ENCODE results near the gene AGFG2. TPM values are rescaled to one million over a fixed set of nuclear protein-coding genes. Genes with fewer than 3 reads are reported as not detected.

AGFG2 gene
- total and polyA plus RNA-seq, 2 of the 13 experiments (the other 11 are each of a cell fraction or from before 2014, with no cell fraction given), result 125 to 132 TPM

GRCh38 chr7:100493476-100494264 is 45.3 kb upstream of the AGFG2 start (continued):
- TF ChIP-seq, protein P1, sequence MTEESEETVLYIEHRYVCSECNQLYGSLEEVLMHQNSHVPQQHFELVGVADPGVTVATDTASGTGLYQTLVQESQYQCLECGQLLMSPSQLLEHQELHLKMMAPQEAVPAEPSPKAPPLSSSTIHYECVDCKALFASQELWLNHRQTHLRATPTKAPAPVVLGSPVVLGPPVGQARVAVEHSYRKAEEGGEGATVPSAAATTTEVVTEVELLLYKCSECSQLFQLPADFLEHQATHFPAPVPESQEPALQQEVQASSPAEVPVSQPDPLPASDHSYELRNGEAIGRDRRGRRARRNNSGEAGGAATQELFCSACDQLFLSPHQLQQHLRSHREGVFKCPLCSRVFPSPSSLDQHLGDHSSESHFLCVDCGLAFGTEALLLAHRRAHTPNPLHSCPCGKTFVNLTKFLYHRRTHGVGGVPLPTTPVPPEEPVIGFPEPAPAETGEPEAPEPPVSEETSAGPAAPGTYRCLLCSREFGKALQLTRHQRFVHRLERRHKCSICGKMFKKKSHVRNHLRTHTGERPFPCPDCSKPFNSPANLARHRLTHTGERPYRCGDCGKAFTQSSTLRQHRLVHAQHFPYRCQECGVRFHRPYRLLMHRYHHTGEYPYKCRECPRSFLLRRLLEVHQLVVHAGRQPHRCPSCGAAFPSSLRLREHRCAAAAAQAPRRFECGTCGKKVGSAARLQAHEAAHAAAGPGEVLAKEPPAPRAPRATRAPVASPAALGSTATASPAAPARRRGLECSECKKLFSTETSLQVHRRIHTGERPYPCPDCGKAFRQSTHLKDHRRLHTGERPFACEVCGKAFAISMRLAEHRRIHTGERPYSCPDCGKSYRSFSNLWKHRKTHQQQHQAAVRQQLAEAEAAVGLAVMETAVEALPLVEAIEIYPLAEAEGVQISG (CRISPR knock-in tag; IDR thresholded peaks at IDR 0.05), result peak; percentile 33; the same call in 1 of the 2 replicates
- TF ChIP-seq PRMT3 (CRISPR knock-in tag; IDR thresholded peaks at IDR 0.05; ENCODE audit: borderline replicate concordance, low read depth), result no peak
- TF ChIP-seq FOXA3 (CRISPR knock-in tag; IDR thresholded peaks at IDR 0.05), result no peak
- TF ChIP-seq HOXA3 (CRISPR knock-in tag; IDR thresholded peaks at IDR 0.05), result no peak; the same call in 1 of the 2 replicates
- TF ChIP-seq PHF8 (CRISPR knock-in tag; IDR thresholded peaks at IDR 0.05), result peak; percentile 68
- no peak for TF ChIP-seq NPAS2 (CRISPR knock-in tag; IDR thresholded peaks at IDR 0.05; ENCODE audit: borderline replicate concordance)
- TF ChIP-seq ZNF557 (CRISPR knock-in tag; IDR thresholded peaks at IDR 0.05), result no peak
- TF ChIP-seq NBN (conservative IDR thresholded peaks at IDR 0.05), result no peak
- TF ChIP-seq PAWR (CRISPR knock-in tag; IDR thresholded peaks at IDR 0.05; ENCODE audit: borderline replicate concordance), result no peak
- TF ChIP-seq SAP130 (CRISPR knock-in tag; IDR thresholded peaks at IDR 0.05; ENCODE audit: low read depth), result peak; percentile 52
- no peak for TF ChIP-seq ZNF766 (CRISPR knock-in tag; IDR thresholded peaks at IDR 0.05; ENCODE audit: borderline replicate concordance)
- TF ChIP-seq ZNF276 (CRISPR knock-in tag; IDR thresholded peaks at IDR 0.05; ENCODE audit: low read depth), result no peak
- TF ChIP-seq ZBTB1 (CRISPR knock-in tag; IDR thresholded peaks at IDR 0.05; ENCODE audit: borderline replicate concordance), result no peak
- no peak for TF ChIP-seq LBX2 (CRISPR knock-in tag; IDR thresholded peaks at IDR 0.05; ENCODE audit: borderline replicate concordance)
- peak; percentile 68; the same call in 1 of the 2 replicates for TF ChIP-seq GFI1 (CRISPR knock-in tag; IDR thresholded peaks at IDR 0.05; ENCODE audit: borderline replicate concordance)
- TF ChIP-seq U2AF2 (IDR thresholded peaks at IDR 0.05; ENCODE audit: low read depth, low read length), result no peak
- TF ChIP-seq CCAR2 (optimal IDR thresholded peaks at IDR 0.05; ENCODE audit: low read depth, low read length), result no peak
- no peak for TF ChIP-seq NR2F6 (IDR thresholded peaks at IDR 0.05)
- peak; percentile 25; the same call in 1 of the 2 replicates for TF ChIP-seq NR2F6 (CRISPR knock-in tag; IDR thresholded peaks at IDR 0.05)
- no peak for TF ChIP-seq THAP9 (CRISPR knock-in tag; IDR thresholded peaks at IDR 0.05; ENCODE audit: borderline replicate concordance)
- no peak for TF ChIP-seq CREB1 (IDR thresholded peaks at IDR 0.05)
- TF ChIP-seq CREB1 (CRISPR knock-in tag; IDR thresholded peaks at IDR 0.05), result no peak
- peak; percentile 60; the same call in 1 of the 2 replicates for TF ChIP-seq REL (CRISPR knock-in tag; conservative IDR thresholded peaks at IDR 0.05)
- TF ChIP-seq ZNF572 (CRISPR knock-in tag; IDR thresholded peaks at IDR 0.05), result no peak
